Heart left ventricle (tissue), 13 donors: ENCODE measurements around the gene GALNTL6.

ENCODE experiments used
- POLR2A ChIP-seq, 2 donors: fragments of 450-650 bp; IDR thresholded peaks; one replicate each; pipeline ENCODE4 v1.6.1; 2017; ENCODE audit warnings: antibody characterized with exemption in 2 of 2, mild to moderate bottlenecking in 2 of 2, moderate library complexity in 2 of 2
- TF ChIP-seq, protein P1 (sequence below), 12 donors: fragments of 200-600 bp; sonication (generic) in 4 of 12; IDR thresholded peaks; one replicate each; pipeline versions ENCODE4 v1.5.0 to v1.8.0; 2018 to 2022; ENCODE audit warnings: antibody characterized with exemption in 12 of 12, mild to moderate bottlenecking in 5 of 12
- donor health status: ischemic (EF 13 %, LVEDD 7.1; RV severe dilation, severe dysfunction).
- donor health status: DM: no; HTN: yes; CAD: no.
- donor health status: DM: no; HTN: no; CAD: no.
- donor health status: ischemic (EF 25% LVEDD 6.9; RV normal size, moderate dysfunction).
- donor health status: ischemic (EF 25% LVEDD 5.7; RV mildly dilated, moderate dysfunction).
- donor health status: ischemic (EF 35%, LVEDD 5.7; RV mildly dilated, moderate dysfunction).
- donor health status: nonischemic (EF 11% LVEDD 7.7; RV severe dilation, severe dysfunction).
- donor health status: DM: yes; HTN: yes; CAD: no.
- donor health status: PGD.
- donor health status: ischemic (EF 29% LVEDD 5.4; RV normal size, mild dysfunction).
- donor health status: nonischemic (EF 23%, LVEDD 6.1; RV moderate dilation, normal function).

GRCh38 chr4:173005912-173006633 lies 1192.9 kb downstream of the GALNTL6 start:
- TF ChIP-seq, protein P1, sequence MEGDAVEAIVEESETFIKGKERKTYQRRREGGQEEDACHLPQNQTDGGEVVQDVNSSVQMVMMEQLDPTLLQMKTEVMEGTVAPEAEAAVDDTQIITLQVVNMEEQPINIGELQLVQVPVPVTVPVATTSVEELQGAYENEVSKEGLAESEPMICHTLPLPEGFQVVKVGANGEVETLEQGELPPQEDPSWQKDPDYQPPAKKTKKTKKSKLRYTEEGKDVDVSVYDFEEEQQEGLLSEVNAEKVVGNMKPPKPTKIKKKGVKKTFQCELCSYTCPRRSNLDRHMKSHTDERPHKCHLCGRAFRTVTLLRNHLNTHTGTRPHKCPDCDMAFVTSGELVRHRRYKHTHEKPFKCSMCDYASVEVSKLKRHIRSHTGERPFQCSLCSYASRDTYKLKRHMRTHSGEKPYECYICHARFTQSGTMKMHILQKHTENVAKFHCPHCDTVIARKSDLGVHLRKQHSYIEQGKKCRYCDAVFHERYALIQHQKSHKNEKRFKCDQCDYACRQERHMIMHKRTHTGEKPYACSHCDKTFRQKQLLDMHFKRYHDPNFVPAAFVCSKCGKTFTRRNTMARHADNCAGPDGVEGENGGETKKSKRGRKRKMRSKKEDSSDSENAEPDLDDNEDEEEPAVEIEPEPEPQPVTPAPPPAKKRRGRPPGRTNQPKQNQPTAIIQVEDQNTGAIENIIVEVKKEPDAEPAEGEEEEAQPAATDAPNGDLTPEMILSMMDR (IDR thresholded peaks at IDR 0.05), result no peak
- TF ChIP-seq POLR2A (IDR thresholded peaks at IDR 0.05), result no peak
